Measurements from ENCODE around the gene GPR39.

DNA sequence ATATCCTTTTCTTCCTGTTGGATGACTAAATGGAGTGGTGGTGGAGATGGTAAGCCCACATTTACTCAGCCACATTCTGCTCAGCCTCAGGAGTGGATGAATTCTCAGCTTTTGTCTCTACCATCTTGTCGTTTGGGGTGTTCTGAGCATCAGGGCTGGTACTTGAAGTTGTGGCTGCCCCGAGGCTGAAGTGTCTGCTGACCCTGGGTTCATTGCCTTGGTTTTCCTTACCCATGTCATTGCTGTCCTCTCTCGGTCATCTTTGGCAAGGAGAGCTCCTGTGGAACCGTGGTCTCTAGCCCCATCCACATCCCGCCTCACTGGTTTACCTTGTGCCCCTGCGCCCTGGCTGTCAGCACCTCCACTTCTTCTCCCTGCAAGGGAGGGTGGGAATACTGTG lies 71.9 kb downstream of the GPR39 start:
- no peak for TF ChIP-seq EZH2 (IDR thresholded peaks at IDR 0.05; ENCODE audit: borderline replicate concordance, insufficient read depth, low read depth, low read length, poor library complexity, severe bottlenecking)
- TF ChIP-seq, protein P1, sequence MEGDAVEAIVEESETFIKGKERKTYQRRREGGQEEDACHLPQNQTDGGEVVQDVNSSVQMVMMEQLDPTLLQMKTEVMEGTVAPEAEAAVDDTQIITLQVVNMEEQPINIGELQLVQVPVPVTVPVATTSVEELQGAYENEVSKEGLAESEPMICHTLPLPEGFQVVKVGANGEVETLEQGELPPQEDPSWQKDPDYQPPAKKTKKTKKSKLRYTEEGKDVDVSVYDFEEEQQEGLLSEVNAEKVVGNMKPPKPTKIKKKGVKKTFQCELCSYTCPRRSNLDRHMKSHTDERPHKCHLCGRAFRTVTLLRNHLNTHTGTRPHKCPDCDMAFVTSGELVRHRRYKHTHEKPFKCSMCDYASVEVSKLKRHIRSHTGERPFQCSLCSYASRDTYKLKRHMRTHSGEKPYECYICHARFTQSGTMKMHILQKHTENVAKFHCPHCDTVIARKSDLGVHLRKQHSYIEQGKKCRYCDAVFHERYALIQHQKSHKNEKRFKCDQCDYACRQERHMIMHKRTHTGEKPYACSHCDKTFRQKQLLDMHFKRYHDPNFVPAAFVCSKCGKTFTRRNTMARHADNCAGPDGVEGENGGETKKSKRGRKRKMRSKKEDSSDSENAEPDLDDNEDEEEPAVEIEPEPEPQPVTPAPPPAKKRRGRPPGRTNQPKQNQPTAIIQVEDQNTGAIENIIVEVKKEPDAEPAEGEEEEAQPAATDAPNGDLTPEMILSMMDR (IDR thresholded peaks at IDR 0.05), result no peak

All from B cell (primary cell).